Heart left ventricle (tissue), 13 donors: ENCODE data around the gene PPP1R1A.

Source experiments
- POLR2A ChIP-seq, 2 donors: fragments of 450-650 bp; IDR thresholded peaks; one replicate each; pipeline ENCODE4 v1.6.1; 2017; ENCODE audit warnings: antibody characterized with exemption in 2 of 2, mild to moderate bottlenecking in 2 of 2, moderate library complexity in 2 of 2
- TF ChIP-seq, protein P1 (sequence below), 12 donors: fragments of 200-600 bp; sonication (generic) in 4 of 12; IDR thresholded peaks; one replicate each; pipeline versions ENCODE4 v1.5.0 to v1.8.0; 2018 to 2022; ENCODE audit warnings: antibody characterized with exemption in 12 of 12, mild to moderate bottlenecking in 5 of 12
- donor health status: ischemic (EF 13 %, LVEDD 7.1; RV severe dilation, severe dysfunction).
- donor health status: DM: no; HTN: yes; CAD: no.
- donor health status: DM: no; HTN: no; CAD: no.
- donor health status: ischemic (EF 25% LVEDD 6.9; RV normal size, moderate dysfunction).
- donor health status: ischemic (EF 25% LVEDD 5.7; RV mildly dilated, moderate dysfunction).
- donor health status: ischemic (EF 35%, LVEDD 5.7; RV mildly dilated, moderate dysfunction).
- donor health status: nonischemic (EF 11% LVEDD 7.7; RV severe dilation, severe dysfunction).
- donor health status: DM: yes; HTN: yes; CAD: no.
- donor health status: PGD.
- donor health status: ischemic (EF 29% LVEDD 5.4; RV normal size, mild dysfunction).
- donor health status: nonischemic (EF 23%, LVEDD 6.1; RV moderate dilation, normal function).

DNA sequence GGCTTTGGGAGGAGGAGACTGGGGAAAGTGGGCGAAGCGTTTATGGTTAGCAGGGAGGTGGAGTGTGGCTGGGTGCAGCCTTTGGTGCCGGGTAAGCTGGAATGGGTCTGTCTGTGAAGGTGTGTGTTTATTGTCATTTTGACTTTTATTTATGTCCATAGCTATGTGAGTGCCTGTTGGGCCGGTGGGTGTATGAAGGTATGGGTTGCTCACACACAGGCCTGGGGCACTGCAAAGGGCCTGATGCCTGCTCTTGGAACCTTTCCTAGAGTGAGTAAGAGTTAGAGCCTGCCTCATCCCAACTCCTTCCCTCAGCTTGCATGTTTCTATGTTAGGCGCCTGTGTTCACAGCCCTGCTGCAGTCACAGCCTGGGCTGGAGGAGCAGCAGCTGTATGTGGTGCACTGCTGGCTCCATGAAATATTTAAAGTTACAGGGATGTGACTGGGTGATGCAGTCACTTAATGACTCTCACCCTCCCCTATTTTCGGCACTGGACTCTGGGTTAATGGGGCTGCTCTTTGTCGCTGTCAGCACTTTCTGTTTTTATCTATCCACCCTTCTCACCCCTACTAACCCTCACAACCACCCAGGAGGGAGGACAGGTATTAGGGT, 2.6 kb upstream of the PPP1R1A start:
- TF ChIP-seq POLR2A (IDR thresholded peaks at IDR 0.05): no peak
- TF ChIP-seq, protein P1, sequence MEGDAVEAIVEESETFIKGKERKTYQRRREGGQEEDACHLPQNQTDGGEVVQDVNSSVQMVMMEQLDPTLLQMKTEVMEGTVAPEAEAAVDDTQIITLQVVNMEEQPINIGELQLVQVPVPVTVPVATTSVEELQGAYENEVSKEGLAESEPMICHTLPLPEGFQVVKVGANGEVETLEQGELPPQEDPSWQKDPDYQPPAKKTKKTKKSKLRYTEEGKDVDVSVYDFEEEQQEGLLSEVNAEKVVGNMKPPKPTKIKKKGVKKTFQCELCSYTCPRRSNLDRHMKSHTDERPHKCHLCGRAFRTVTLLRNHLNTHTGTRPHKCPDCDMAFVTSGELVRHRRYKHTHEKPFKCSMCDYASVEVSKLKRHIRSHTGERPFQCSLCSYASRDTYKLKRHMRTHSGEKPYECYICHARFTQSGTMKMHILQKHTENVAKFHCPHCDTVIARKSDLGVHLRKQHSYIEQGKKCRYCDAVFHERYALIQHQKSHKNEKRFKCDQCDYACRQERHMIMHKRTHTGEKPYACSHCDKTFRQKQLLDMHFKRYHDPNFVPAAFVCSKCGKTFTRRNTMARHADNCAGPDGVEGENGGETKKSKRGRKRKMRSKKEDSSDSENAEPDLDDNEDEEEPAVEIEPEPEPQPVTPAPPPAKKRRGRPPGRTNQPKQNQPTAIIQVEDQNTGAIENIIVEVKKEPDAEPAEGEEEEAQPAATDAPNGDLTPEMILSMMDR (IDR thresholded peaks at IDR 0.05): no peak
